C4-2B (cell line): ENCODE measurements around the gene UXT.

ENCODE experiments used
- H3K27ac ChIP-seq: fragments of 450-650 bp; 2 replicates; pipeline ENCODE4 v1.5.1; 2017
- ZFX ChIP-seq: fragments of 450-650 bp; IDR thresholded peaks from 2 replicates; pipeline ENCODE4 v1.6.1; 2017
- TF ChIP-seq, protein P1 (sequence below): fragments of 450-650 bp; conservative IDR thresholded peaks from 2 replicates; pipeline ENCODE4 v1.5.1; 2017; ENCODE audit warnings: mild to moderate bottlenecking

Gene UXT

DNA sequence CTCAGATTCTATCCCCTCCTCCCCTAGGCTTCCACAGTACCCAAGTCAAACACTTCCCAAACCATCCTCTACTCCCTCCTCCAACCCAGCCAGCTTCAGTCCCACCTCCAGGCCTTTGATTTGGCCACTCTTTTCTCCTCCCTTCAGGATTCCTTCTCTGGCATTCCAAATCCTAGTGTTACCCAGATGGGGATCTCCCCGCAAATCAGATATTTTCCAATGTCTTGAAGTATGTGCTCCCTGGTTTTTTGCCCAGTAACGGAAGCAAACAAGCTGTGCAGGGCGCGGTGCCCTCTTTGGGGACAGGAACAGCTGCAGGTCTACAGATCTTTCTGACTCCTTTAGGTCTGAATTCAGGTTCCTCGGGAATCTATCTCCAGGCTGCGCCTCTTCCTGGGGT, 37.1 kb downstream of the UXT start:
- TF ChIP-seq ZFX, result no peak
- TF ChIP-seq, protein P1, sequence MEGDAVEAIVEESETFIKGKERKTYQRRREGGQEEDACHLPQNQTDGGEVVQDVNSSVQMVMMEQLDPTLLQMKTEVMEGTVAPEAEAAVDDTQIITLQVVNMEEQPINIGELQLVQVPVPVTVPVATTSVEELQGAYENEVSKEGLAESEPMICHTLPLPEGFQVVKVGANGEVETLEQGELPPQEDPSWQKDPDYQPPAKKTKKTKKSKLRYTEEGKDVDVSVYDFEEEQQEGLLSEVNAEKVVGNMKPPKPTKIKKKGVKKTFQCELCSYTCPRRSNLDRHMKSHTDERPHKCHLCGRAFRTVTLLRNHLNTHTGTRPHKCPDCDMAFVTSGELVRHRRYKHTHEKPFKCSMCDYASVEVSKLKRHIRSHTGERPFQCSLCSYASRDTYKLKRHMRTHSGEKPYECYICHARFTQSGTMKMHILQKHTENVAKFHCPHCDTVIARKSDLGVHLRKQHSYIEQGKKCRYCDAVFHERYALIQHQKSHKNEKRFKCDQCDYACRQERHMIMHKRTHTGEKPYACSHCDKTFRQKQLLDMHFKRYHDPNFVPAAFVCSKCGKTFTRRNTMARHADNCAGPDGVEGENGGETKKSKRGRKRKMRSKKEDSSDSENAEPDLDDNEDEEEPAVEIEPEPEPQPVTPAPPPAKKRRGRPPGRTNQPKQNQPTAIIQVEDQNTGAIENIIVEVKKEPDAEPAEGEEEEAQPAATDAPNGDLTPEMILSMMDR, result no peak
- H3K27ac ChIP-seq, result no peak overlapping the region

- H3K27ac ChIP-seq, result no peak overlapping the region
- TF ChIP-seq ZFX, result no peak
- TF ChIP-seq, protein P1, result no peak
Measured at GRCh38 chrX:47620303-47620685, 38.7 kb downstream of the UXT start.

DNA sequence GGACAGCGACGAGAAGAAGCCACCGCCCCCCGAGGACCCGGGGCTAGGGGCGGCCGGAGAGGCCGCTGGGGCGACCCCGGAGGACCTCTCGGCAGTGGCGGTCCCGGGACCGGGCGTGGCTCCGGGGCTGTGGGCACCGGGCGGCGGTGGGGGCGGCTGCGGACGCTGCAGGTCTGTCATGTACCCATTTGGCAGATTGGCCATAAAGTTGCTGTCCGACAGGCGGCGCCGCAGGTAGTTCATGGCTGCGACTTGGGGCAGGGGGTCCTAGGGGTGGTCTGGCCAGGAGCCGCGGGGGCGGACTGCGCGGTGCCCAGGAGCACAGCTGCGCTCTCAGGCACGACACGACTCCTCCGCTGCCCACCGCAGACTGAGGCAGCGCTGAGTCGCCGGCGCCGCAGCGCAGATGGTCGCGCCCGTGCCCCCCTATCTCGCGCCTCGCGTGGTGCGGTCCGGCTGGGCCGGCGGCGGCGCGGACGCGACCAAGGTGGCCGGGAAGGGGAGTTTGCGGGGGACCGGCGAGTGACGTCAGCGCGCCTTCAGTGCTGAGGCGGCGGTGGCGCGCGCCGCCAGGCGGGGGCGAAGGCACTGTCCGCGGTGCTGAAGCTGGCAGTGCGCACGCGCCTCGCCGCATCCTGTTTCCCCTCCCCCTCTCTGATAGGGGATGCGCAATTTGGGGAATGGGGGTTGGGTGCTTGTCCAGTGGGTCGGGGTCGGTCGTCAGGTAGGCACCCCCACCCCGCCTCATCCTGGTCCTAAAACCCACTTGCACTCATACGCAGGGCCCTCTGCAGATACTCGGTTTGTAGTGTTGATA, 39.3 kb downstream of the UXT start, which contains the start of gene SYN1:
TSS of gene SYN1 (minus strand) at position 372 of the 817 bp plus-strand sequence. CDS start at position 243, 129 bp downstream.
- H3K27ac ChIP-seq, result no peak within 1 kb of the TSS
- TF ChIP-seq, protein P1, result peak; percentile 20
- no peak for TF ChIP-seq ZFX

DNA sequence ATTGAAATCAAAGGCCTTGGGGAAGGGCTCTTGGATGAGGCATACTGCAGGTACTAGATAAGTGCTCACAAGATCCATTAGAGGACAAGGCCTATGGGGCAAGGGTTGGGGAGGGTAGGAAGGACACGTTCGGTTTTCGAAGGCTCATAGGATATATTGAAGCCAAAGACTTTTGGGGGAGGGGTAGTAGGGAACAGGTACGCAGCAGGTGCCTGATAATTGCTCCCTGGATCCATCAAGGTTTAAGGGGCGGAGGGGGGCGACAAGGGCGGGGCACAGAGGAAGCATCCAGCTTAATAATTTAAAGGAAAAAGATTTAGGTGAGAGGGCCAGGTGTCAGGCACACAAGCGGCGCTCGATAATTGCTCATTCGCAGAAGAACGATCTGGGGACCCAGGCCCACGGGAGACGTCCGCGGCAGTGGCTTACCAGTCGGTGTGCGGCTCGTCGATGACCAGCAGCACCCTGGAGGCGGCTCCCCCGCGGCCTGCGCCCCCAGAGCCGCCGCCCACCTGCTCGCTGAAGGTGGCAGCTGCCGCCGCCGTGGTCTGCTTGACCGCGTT, 40.0 kb downstream of the UXT start:
- no peak for TF ChIP-seq ZFX
- TF ChIP-seq, protein P1, result no peak
- no peak overlapping the region for H3K27ac ChIP-seq

- no peak overlapping the region for H3K27ac ChIP-seq
- no peak for TF ChIP-seq ZFX
- TF ChIP-seq, protein P1, result no peak
Measured at GRCh38 chrX:47614618-47615017, 44.4 kb downstream of the UXT start.

DNA sequence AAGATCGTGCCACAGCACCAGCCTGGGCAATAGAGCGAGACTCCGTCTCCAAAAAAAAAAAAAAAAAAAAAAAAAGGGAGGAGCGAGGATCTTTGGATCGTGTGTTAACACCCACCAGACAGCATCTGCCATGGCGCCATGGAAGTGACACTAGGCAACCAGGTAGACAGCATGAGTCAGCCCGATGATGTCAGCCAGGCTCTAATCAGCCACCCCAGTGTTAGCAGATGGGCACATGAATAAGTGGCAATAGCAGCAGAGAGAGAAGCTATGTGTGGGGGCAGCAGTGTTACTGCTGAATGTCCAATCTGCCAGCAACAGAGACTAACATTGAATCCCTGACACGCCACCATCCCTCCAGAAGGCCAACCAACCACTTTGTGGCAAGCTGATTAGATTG, 45.9 kb downstream of the UXT start:
- no peak overlapping the region for H3K27ac ChIP-seq
- no peak for TF ChIP-seq ZFX
- TF ChIP-seq, protein P1, result no peak

GRCh38 chrX:47612418-47612817, 46.6 kb downstream of the UXT start:
- no peak overlapping the region for H3K27ac ChIP-seq
- TF ChIP-seq ZFX, result no peak
- TF ChIP-seq, protein P1, result no peak
